GM20431 (cell line): ENCODE results near the gene MAP4.

Source experiments
- in situ Hi-C: fragments of 300-500 bp; cut with MseI, MboI; formaldehyde crosslinking; loops from one replicate; pipeline ENCODE4 v1.15.0; 2020; ENCODE audit warnings: low sequenced_read_pairs; ENCODE audit not compliant: unreplicated experiment

Gene MAP4

DNA sequence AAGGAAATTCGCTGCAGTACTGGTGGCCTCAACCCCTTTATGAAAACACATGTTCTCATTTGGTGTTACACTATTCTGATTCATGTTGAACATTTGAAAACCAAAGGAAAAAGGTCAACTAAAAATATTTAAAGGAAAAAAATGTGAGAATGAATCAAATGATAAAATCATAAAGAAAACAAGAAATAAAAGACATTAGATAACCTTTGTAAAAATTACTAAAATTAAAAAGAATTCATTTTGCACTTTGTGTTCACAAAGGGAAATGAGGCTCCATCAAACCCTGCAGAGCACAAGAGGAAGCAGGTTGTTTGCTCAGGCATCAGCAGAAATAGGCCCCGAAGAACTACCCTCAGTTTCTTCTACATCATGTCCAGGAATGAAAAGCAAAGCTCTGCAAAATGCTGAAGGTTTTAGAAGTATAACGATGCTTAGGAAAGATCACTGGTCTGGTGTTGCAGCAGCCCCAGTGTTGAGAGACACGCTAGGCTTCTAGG is 41.2 kb downstream of the MAP4 start:
- in situ Hi-C loops, result no loop called here

DNA sequence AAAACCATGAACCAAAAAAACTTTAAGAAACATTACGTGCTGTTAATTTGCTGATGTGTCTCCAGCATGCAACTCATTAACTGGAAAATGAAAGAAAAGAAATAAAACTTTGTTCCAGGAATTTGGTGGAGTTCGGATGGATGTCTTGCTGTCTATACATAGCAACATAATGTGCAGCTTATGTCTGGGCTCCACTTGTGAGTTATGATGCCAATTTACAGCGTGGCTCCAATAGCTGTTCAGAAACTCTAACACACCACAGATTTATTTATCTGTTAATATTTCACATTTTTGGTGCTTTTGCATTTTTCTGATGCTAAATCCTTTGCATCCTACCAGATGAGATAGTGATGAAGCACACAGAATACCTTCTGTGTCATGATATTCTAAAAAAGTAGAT is 45.1 kb downstream of the MAP4 start:
- in situ Hi-C loops, result no loop called here

DNA sequence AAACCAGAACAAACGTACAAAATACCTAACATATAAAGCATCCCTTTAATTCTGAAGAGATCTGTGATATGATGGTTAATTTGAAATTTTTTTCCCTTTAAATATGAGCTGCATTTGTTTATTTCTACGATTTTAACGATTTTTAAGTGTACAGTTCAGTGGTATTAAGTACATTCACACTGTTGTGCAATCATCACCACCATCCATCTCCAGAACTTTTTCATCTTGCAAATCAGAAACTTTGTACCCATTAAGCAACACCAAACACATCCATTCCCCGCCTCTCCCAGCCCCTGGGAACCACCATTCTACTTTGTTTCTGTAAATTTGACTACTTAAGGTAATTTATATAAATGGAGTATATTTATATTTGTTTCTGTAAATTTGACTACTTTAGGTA is 51.5 kb downstream of the MAP4 start:
- in situ Hi-C loops, result no loop called here

- in situ Hi-C loops, result no loop called here
These were observed 54.2 kb downstream of the MAP4 start for GRCh38 chr3:47961815-47962606.

DNA sequence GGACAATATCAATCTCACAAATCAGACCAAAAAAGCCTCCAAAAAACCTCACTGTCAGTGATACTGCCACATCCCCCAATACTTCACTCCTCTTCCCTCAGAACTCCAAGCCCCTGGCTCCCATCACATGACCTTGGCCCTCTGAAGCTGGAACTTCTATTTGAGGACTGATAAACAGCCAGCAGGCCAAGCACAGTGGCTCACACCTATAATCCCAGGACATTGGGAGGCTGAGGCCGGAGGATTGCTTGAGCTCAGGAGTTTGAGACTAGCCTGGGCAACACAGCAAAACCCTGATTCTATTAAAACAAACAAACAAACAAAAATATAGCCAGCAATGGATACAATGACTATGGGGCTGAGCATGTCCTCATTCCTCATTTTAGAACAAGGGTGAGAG is 55.2 kb downstream of the MAP4 start:
- in situ Hi-C loops, result no loop called here

- in situ Hi-C loops, result no loop called here
These were observed 59.7 kb downstream of the MAP4 start for GRCh38 chr3:47956521-47956920.

GRCh38 chr3:47954567-47954966 is 61.6 kb downstream of the MAP4 start:
- in situ Hi-C loops, result no loop called here

DNA sequence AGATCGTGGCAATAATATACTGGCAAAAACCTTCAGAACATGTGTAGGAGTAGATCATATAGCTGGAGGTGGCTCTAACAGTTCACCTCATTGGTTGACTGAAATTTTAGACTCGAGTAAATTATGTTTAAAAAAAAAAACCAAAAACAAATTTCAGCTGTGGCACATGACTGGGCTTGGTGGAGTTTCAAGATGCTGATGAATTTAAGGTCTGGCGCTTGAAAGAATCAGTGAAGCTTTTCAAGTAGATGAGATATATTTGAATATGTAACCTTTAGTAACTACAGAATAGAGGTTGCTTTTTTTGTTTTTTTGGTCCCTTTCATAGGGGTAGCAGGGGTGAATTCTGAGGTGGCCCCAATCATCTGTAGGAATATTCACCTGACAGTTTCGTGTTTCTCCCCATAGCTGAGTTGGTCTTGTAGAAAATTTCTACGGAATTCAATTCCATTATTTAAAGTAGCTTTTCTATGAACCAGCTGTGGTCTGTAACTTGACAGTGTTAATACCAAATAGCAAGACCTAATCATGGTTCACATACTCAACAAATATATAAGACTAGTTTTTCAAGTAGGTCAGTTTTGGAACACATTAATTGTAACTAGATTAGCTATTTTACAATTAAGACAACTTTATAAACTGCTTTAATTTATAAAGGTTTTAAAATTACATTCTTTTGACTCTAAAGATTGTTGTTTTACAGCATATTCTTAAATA is 65.6 kb downstream of the MAP4 start:
- in situ Hi-C loops, result no loop called here

- in situ Hi-C loops, result no loop called here
These were observed 66.2 kb downstream of the MAP4 start for GRCh38 chr3:47949979-47950378.

- in situ Hi-C loops, result no loop called here
These were observed 76.0 kb downstream of the MAP4 start for GRCh38 chr3:47940232-47940631.

GRCh38 chr3:47932421-47932820 is 83.8 kb downstream of the MAP4 start:
- in situ Hi-C loops, result no loop called here

DNA sequence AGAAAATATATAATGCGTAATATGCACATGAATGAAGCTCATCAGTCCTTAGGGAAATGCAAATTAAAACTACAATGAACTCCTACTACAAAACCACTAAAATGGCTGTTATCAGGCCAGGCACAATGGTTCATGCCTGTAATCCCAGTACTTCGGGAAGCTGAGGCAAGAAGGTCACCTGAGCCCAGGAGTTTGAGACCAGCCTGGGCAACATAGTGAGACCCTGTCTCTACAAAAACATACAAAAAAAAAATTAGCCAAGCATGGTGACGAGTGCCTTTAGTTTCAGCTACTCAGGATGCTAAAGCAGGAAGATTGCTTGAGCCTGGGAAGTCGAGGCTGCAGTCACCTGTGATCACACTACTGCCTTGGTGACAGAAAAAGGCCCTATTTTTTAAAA is 85.2 kb downstream of the MAP4 start:
- in situ Hi-C loops, result no loop called here

DNA sequence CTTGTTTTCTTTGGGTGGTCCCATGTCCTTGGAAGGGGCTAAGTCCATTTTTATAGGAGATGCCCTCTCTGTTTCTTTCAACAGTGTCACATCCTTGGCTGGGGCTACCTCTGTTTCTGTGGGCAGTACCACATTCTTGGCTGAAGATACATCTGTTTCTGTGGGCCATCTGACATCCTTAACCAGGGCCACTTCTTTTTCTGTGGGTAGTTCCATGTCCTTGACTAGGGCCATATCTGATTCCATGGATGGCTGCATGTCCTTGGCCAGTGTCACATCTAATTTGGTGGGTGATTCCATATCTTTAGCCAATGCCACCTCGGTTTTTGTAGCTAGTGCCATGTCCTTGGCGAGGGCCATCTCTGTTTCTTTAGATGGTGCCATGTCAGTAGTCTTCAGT is 99.5 kb downstream of the MAP4 start:
- in situ Hi-C loops, result no loop called here

DNA sequence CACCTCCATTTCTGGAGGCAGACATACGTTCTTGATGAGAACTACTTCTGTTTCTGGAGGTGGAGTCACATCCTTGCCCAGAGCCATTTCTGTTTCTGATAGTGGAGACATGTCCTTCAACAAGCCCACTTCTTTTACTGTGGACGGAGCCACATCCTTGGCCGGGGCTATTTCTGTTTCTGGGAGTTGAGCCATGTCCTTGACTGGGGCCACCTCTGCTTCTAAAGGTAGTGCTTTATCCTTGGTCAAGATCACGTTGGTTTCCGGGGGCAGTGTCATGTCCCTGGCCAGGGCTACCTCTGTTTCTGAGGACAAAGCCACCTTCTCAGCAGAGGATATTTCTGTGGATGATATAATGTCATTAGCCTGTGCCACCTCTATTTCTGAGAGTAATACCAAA is 100.0 kb downstream of the MAP4 start:
- in situ Hi-C loops, result no loop called here

GRCh38 chr3:47912006-47912504 is 104.2 kb downstream of the MAP4 start:
- in situ Hi-C loops, result no loop called here

DNA sequence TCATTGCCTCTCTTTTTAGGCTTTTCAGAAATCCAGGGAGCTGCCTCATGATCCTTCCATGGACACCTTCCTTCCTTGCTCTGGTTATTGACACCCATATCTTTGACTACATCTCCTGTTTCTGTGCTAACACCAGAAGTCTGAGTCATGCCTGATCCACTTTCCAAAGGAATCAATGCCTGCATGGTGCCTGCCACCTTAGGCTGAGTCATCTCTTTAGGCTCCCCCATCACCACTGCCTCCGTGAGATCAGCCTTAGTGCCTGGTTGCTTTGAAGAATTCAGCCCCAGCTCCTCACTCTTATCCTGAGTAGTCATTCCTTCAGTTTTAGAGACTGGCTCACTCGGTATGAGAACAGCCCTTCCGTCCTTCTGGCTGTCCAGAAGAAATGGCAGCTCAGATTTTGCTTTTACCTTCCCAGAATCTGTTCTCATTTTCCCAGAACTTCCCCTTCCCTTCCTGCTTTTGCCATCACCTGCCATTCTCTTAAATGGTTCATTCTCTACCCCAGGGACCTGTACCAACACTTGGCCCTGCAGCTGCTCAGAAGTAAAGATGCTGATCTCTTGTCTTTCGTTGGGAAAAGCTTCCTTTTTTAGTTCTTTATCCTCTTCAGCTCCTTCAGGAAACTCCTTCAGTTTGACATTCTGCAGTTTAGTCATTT is 105.3 kb downstream of the MAP4 start:
- in situ Hi-C loops, result no loop called here

- in situ Hi-C loops, result no loop called here
These were observed 106.0 kb downstream of the MAP4 start for GRCh38 chr3:47910233-47910632.

DNA sequence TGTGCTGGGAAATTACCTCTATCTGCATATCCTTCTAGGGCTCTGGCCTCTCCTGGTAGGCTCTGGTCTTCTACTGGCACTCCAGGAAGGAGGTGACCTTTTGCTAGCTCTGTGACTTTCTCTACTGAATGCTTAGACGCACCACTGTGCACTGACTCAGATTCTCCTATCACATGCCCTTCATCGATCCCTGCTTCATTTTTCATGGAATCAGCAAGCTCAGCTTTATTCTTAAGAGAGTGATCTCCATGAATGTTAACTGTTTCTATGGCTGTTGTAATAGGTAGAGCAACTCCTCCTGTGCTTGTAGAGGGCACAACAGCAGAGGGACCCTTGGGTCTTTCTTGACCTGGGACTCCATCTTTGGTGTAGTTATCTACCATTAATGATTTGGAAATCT is 106.6 kb downstream of the MAP4 start:
- in situ Hi-C loops, result no loop called here

GRCh38 chr3:47908744-47909143 is 107.5 kb downstream of the MAP4 start:
- in situ Hi-C loops, result no loop called here

DNA sequence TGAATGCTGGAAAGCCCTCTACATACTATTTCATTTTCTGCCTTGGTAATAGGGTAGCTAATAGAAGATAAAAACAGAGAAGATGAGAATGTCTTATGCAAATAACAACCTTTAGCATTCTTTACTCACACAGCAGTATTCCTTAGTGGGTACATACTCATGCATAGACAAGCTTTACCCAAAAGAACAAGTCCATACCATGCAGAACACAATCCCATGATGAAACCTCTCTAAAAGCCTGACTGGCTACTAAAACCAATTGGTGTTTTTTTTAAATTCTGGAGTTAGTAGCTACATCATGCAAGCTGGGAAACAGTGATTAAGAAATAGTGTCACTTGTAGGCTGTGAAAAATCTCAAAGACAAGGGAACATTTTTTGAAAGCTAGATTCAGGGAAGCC is 108.4 kb downstream of the MAP4 start:
- in situ Hi-C loops, result no loop called here

- in situ Hi-C loops, result no loop called here
These were observed 113.5 kb downstream of the MAP4 start for GRCh38 chr3:47902746-47903145.
